ENCODE data around the gene UNC93A. TPM values are rescaled to one million over a fixed set of nuclear protein-coding genes. Genes with fewer than 3 reads are reported as not detected.
"Not testable (repeated sequence)": the region's sequence is repeated elsewhere in the genome, so short reads cannot be mapped to it uniquely, and the experiment has no call there.

Gene UNC93A
- total RNA-seq, 1 experiment from 2014 or later = not detected

DNA sequence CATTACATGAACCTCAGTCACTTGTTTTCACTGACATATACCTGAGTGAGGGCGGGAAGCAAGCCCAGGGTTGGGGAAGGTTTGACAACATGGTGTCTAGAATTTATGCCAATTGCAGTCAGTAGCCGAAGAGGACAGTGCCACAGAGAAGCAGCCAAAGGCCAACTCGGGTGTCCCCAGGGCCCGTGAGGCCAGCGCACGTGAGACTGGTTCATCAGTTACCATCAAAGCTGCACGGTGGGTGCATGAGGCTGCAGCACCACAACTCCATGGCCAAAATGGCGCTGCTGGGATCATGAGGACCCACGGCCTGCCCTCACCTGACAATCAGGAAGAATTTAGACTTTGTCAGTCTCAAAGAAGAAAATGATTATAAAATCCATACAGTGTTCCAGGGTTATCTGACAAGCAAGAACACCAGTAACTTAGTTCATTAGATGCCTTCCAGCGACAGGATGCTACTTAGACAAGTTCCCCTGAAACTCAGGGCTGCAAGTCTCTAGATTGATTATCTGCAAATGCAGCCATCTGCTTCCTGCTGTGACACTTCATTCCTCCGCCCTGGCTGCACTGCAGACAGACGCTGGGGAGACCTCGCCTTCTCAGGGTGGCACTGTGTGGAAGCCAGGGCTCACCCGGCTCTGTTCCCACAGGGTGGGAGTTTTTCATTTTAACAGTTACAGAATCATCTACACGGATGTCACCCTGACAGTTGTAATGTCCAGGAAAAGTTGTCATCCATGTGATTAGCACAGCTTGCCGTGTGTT, 12.8 kb upstream of the UNC93A start:
- ATAC-seq; H3K27ac ChIP-seq (ENCODE audit: low read depth, low read length); RAD21 ChIA-PET (ENCODE audit: low non-redundant PET in 1 of 2, low total read pairs in 2 of 2, uncharacterized antibody in 2 of 2, unreplicated experiment in 2 of 2); POLR2A ChIA-PET; H3K36me3 ChIP-seq (ENCODE audit: control insufficient read depth in 1 of 2, insufficient read depth in 2 of 2, low read length in 2 of 2); H3K79me2 ChIP-seq (ENCODE audit: insufficient read depth, low read length); H3K9ac ChIP-seq (ENCODE audit: low read length); BruUV-seq (replicated peaks); H3K9me2 ChIP-seq (ENCODE audit: insufficient read depth); H2AFZ ChIP-seq (ENCODE audit: low read depth, low read length, poor library complexity, severe bottlenecking); intact Hi-C loops (cut with micrococcal nuclease); DNase-seq (ENCODE audit: low read depth, low spot score); H3K4me2 ChIP-seq (ENCODE audit: low read length); H3K4me3 ChIP-seq (replicated peaks in 1 of 2; ENCODE audit: low read depth in 1 of 2, low read length in 2 of 2); H3K4me1 ChIP-seq (ENCODE audit: control insufficient read depth in 1 of 2, insufficient read depth in 2 of 2, low read length in 2 of 2); H4K20me1 ChIP-seq (ENCODE audit: insufficient read depth); CTCF ChIA-PET; H3K9me3 ChIP-seq (ENCODE audit: control insufficient read depth in 1 of 2, insufficient read depth in 1 of 2, low read depth in 1 of 2, low read length in 2 of 2): not testable (repeated sequence)
- H3K27me3 ChIP-seq (ENCODE audit: insufficient read depth, low read length) = peaks cover 30% of the 10 kb centered on the region

GRCh38 chr6:167279766-167280446, 11.2 kb upstream of the UNC93A start:
- H3K27me3 ChIP-seq (ENCODE audit: insufficient read depth, low read length) = peaks cover 25% of the 10 kb centered on the region
- H3K4me1 ChIP-seq (ENCODE audit: control insufficient read depth in 1 of 2, insufficient read depth in 2 of 2, low read length in 2 of 2) = no peaks in the 10 kb centered on the region
- H3K27ac ChIP-seq (ENCODE audit: low read depth, low read length) = no peak overlapping the region
- TF ChIP-seq, protein P1, sequence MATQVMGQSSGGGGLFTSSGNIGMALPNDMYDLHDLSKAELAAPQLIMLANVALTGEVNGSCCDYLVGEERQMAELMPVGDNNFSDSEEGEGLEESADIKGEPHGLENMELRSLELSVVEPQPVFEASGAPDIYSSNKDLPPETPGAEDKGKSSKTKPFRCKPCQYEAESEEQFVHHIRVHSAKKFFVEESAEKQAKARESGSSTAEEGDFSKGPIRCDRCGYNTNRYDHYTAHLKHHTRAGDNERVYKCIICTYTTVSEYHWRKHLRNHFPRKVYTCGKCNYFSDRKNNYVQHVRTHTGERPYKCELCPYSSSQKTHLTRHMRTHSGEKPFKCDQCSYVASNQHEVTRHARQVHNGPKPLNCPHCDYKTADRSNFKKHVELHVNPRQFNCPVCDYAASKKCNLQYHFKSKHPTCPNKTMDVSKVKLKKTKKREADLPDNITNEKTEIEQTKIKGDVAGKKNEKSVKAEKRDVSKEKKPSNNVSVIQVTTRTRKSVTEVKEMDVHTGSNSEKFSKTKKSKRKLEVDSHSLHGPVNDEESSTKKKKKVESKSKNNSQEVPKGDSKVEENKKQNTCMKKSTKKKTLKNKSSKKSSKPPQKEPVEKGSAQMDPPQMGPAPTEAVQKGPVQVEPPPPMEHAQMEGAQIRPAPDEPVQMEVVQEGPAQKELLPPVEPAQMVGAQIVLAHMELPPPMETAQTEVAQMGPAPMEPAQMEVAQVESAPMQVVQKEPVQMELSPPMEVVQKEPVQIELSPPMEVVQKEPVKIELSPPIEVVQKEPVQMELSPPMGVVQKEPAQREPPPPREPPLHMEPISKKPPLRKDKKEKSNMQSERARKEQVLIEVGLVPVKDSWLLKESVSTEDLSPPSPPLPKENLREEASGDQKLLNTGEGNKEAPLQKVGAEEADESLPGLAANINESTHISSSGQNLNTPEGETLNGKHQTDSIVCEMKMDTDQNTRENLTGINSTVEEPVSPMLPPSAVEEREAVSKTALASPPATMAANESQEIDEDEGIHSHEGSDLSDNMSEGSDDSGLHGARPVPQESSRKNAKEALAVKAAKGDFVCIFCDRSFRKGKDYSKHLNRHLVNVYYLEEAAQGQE (IDR thresholded peaks at IDR 0.05; ENCODE audit: low read depth) = no peak
- no peak for TF ChIP-seq SRF (IDR thresholded peaks at IDR 0.05; ENCODE audit: low read depth)
- TF ChIP-seq RAD21 (IDR thresholded peaks at IDR 0.05; ENCODE audit: low read depth) = no peak
- no peak for TF ChIP-seq SP1 (IDR thresholded peaks at IDR 0.05; ENCODE audit: low read depth)
- TF ChIP-seq EZH2phosphoT487 (IDR thresholded peaks at IDR 0.05; ENCODE audit: borderline replicate concordance) = no peak
- TF ChIP-seq CEBPB (IDR thresholded peaks at IDR 0.05; ENCODE audit: low read depth) = no peak
- TF ChIP-seq CBX3 (IDR thresholded peaks at IDR 0.05; ENCODE audit: low read depth) = no peak
- no peak for TF ChIP-seq FOSL1 (IDR thresholded peaks at IDR 0.05; ENCODE audit: low read depth)
- no peak for TF ChIP-seq ELF1 (IDR thresholded peaks at IDR 0.05; ENCODE audit: borderline replicate concordance, low read depth)
- TF ChIP-seq SIN3A (IDR thresholded peaks at IDR 0.05; ENCODE audit: low read depth) = no peak
- no peak for TF ChIP-seq EGR1 (IDR thresholded peaks at IDR 0.05; ENCODE audit: low read depth)
- TF ChIP-seq POLR2A (IDR thresholded peaks at IDR 0.05; ENCODE audit: borderline replicate concordance, extremely low read depth, insufficient read depth, insufficient read length) = no peak
- H4K20me1 ChIP-seq (ENCODE audit: insufficient read depth) = no peaks in the 10 kb centered on the region
- H3K9me3 ChIP-seq (ENCODE audit: control insufficient read depth in 1 of 2, insufficient read depth in 1 of 2, low read depth in 1 of 2, low read length in 2 of 2) = no peaks in the 10 kb centered on the region
- intact Hi-C loops (cut with micrococcal nuclease) = loop anchor here (10.0 kb wide), 2 partner anchors 95 to 505 kb away; no protein-coding TSS in a partner anchor
- no peaks in the 10 kb centered on the region for H3K79me2 ChIP-seq (ENCODE audit: insufficient read depth, low read length)
- RAD21 ChIA-PET (ENCODE audit: low non-redundant PET in 1 of 2, low total read pairs in 2 of 2, uncharacterized antibody in 2 of 2, unreplicated experiment in 2 of 2) = no interaction called here
- no peak overlapping the region for H3K4me3 ChIP-seq (replicated peaks in 1 of 2; ENCODE audit: low read depth in 1 of 2, low read length in 2 of 2)
- POLR2A ChIA-PET = no interaction called here
- no TSS peak for BruUV-seq (replicated peaks)
- no peak overlapping the region for H3K4me2 ChIP-seq (ENCODE audit: low read length)
- ATAC-seq = no peak
- CTCF ChIA-PET = no interaction called here
- H2AFZ ChIP-seq (ENCODE audit: low read depth, low read length, poor library complexity, severe bottlenecking) = no peak overlapping the region
- H3K9ac ChIP-seq (ENCODE audit: low read length) = no peak overlapping the region
- no peak for DNase-seq (ENCODE audit: low read depth, low spot score)
- H3K36me3 ChIP-seq (ENCODE audit: control insufficient read depth in 1 of 2, insufficient read depth in 2 of 2, low read length in 2 of 2) = no peaks in the 10 kb centered on the region
- no peaks in the 10 kb centered on the region for H3K9me2 ChIP-seq (ENCODE audit: insufficient read depth)

GRCh38 chr6:167280466-167280865, 10.6 kb upstream of the UNC93A start:
- ATAC-seq; POLR2A ChIA-PET; H3K9ac ChIP-seq (ENCODE audit: low read length); H2AFZ ChIP-seq (ENCODE audit: low read depth, low read length, poor library complexity, severe bottlenecking); CTCF ChIA-PET; BruUV-seq (replicated peaks); H3K79me2 ChIP-seq (ENCODE audit: insufficient read depth, low read length); H3K27ac ChIP-seq (ENCODE audit: low read depth, low read length); H3K9me2 ChIP-seq (ENCODE audit: insufficient read depth); H3K36me3 ChIP-seq (ENCODE audit: control insufficient read depth in 1 of 2, insufficient read depth in 2 of 2, low read length in 2 of 2); DNase-seq (ENCODE audit: low read depth, low spot score); H3K9me3 ChIP-seq (ENCODE audit: control insufficient read depth in 1 of 2, insufficient read depth in 1 of 2, low read depth in 1 of 2, low read length in 2 of 2); H3K4me2 ChIP-seq (ENCODE audit: low read length); H3K4me3 ChIP-seq (replicated peaks in 1 of 2; ENCODE audit: low read depth in 1 of 2, low read length in 2 of 2); H3K4me1 ChIP-seq (ENCODE audit: control insufficient read depth in 1 of 2, insufficient read depth in 2 of 2, low read length in 2 of 2); RAD21 ChIA-PET (ENCODE audit: low non-redundant PET in 1 of 2, low total read pairs in 2 of 2, uncharacterized antibody in 2 of 2, unreplicated experiment in 2 of 2); H4K20me1 ChIP-seq (ENCODE audit: insufficient read depth): not testable (repeated sequence)
- H3K27me3 ChIP-seq (ENCODE audit: insufficient read depth, low read length) = peaks cover 24% of the 10 kb centered on the region
- intact Hi-C loops (cut with micrococcal nuclease) = loop anchor here (10.0 kb wide), 2 partner anchors 96 to 506 kb away; no protein-coding TSS in a partner anchor

Data from HCT116 (cell line).